ENCODE measurements around the gene AK5.

Gene AK5

DNA sequence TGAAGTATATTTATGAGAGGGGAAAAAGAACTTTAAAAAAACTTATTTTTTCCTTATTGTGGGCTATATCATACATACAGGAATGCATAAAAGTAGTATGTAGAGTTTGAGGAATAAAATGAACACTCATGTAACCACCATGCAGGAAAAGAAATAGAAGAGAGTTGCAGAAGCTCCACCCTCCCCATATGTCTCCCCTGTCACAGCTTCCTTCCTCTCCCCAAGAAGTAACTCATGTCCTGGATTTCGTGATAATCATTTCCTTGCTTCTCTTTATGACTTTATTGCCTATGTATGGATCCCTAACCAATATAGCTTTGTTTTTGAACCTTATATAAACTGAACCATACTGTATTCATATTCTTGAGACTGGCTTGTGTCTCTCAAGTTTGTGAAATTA, 274.2 kb downstream of the AK5 start (continued):
- TF ChIP-seq, protein P1, sequence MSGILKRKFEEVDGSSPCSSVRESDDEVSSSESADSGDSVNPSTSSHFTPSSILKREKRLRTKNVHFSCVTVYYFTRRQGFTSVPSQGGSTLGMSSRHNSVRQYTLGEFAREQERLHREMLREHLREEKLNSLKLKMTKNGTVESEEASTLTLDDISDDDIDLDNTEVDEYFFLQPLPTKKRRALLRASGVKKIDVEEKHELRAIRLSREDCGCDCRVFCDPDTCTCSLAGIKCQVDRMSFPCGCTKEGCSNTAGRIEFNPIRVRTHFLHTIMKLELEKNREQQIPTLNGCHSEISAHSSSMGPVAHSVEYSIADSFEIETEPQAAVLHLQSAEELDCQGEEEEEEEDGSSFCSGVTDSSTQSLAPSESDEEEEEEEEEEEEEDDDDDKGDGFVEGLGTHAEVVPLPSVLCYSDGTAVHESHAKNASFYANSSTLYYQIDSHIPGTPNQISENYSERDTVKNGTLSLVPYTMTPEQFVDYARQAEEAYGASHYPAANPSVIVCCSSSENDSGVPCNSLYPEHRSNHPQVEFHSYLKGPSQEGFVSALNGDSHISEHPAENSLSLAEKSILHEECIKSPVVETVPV (CRISPR knock-in tag; IDR thresholded peaks at IDR 0.05), result no peak
- TF ChIP-seq GLIS3 (CRISPR knock-in tag; IDR thresholded peaks at IDR 0.05) (no peak), ISL1 (CRISPR knock-in tag; IDR thresholded peaks at IDR 0.05) (no peak)

- TF ChIP-seq ZNF8 (CRISPR knock-in tag; IDR thresholded peaks at IDR 0.05) (no peak), POU6F1 (CRISPR knock-in tag; IDR thresholded peaks at IDR 0.05; ENCODE audit: borderline replicate concordance, low read depth) (no peak), ISL1 (CRISPR knock-in tag; IDR thresholded peaks at IDR 0.05) (no peak), ESRRG (CRISPR knock-in tag; IDR thresholded peaks at IDR 0.05) (no peak)
- no peak; the same call in 2 of the 3 replicates for ATAC-seq
Observed at GRCh38 chr1:77557053-77557452, 275.2 kb downstream of the AK5 start.

- TF ChIP-seq CREB5 (CRISPR knock-in tag; IDR thresholded peaks at IDR 0.05; ENCODE audit: low read depth) (no peak), PATZ1 (CRISPR knock-in tag; IDR thresholded peaks at IDR 0.05; ENCODE audit: borderline replicate concordance) (no peak), ARNTL (CRISPR knock-in tag; IDR thresholded peaks at IDR 0.05; ENCODE audit: borderline replicate concordance, low read depth) (no peak), ZNF70 (CRISPR knock-in tag; IDR thresholded peaks at IDR 0.05) (no peak), TOX (CRISPR knock-in tag; IDR thresholded peaks at IDR 0.05; ENCODE audit: borderline replicate concordance) (no peak)
- no peak for ATAC-seq
Observed at GRCh38 chr1:77558591-77559164, 276.9 kb downstream of the AK5 start.

GRCh38 chr1:77560741-77561140, 278.9 kb downstream of the AK5 start:
- TF ChIP-seq TSHZ2 (CRISPR knock-in tag; IDR thresholded peaks at IDR 0.05) (no peak), GLIS3 (CRISPR knock-in tag; IDR thresholded peaks at IDR 0.05) (no peak), RARB (CRISPR knock-in tag; IDR thresholded peaks at IDR 0.05) (no peak), TOX (CRISPR knock-in tag; IDR thresholded peaks at IDR 0.05; ENCODE audit: borderline replicate concordance) (no peak), TCF4 (CRISPR knock-in tag; IDR thresholded peaks at IDR 0.05; ENCODE audit: borderline replicate concordance) (no peak), ZNF8 (CRISPR knock-in tag; IDR thresholded peaks at IDR 0.05) (no peak), CSDC2 (CRISPR knock-in tag; IDR thresholded peaks at IDR 0.05) (no peak), ZFP30 (CRISPR knock-in tag; IDR thresholded peaks at IDR 0.05) (no peak), SNAI2 (CRISPR knock-in tag; IDR thresholded peaks at IDR 0.05) (no peak), PATZ1 (CRISPR knock-in tag; IDR thresholded peaks at IDR 0.05; ENCODE audit: borderline replicate concordance) (no peak), ZNF565 (CRISPR knock-in tag; conservative IDR thresholded peaks at IDR 0.05; ENCODE audit: low read depth) (no peak)
- ATAC-seq, result no peak

All from SK-N-SH treated with all-trans-retinoic acid at 6 μM for 48 hours (cell line).